HG03378 (cell line): ENCODE measurements around the gene HEMK1.
A peak's percentile ranks its signal among the peaks of the same experiment; 100 is the strongest.

Source experiments
- ATAC-seq: cut with Tn5 transposase; IDR thresholded peaks from one replicate; pipeline ENCODE4 v1.9.1; 2021; ENCODE audit warnings: mild to moderate bottlenecking, moderate library complexity; ENCODE audit not compliant: unreplicated experiment

Gene HEMK1

DNA sequence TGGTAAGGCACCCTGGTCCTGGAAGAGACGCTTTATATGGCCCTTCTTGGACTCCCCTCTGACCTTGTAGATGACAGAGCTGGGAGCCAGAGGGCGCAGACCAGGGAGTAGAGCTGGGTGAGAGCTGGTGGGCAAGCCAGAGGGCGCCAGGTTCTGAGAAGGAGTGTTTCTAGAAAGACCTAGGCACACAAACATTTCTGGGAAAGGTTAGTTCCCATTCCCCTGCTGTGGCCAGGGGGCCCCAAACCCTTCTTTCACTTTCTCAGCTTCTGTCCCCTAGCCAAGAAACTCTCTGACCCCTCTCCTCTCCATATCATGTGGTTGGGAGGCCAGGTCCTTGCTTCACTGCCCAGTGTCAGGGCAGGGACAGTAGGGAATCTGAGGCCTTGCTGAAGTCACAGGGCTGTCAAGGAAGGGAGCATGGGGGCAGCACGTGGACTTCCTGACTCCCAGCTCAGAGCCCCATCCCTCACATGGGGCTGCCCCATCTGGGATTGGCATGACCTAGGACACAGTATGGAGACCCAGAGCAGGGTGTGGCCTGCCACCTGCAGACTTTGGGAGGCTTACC is 3.6 kb downstream of the HEMK1 start:
- ATAC-seq: no peak

GRCh38 chr3:50573566-50574443 is 4.5 kb downstream of the HEMK1 start:
- no peak for ATAC-seq

- ATAC-seq: no peak
Observed at GRCh38 chr3:50574444-50574831, 5.1 kb downstream of the HEMK1 start.

- no peak for ATAC-seq
Observed at GRCh38 chr3:50575372-50575771, 6.0 kb downstream of the HEMK1 start.

- no peak for ATAC-seq
Observed at GRCh38 chr3:50577348-50577747, 8.0 kb downstream of the HEMK1 start.

DNA sequence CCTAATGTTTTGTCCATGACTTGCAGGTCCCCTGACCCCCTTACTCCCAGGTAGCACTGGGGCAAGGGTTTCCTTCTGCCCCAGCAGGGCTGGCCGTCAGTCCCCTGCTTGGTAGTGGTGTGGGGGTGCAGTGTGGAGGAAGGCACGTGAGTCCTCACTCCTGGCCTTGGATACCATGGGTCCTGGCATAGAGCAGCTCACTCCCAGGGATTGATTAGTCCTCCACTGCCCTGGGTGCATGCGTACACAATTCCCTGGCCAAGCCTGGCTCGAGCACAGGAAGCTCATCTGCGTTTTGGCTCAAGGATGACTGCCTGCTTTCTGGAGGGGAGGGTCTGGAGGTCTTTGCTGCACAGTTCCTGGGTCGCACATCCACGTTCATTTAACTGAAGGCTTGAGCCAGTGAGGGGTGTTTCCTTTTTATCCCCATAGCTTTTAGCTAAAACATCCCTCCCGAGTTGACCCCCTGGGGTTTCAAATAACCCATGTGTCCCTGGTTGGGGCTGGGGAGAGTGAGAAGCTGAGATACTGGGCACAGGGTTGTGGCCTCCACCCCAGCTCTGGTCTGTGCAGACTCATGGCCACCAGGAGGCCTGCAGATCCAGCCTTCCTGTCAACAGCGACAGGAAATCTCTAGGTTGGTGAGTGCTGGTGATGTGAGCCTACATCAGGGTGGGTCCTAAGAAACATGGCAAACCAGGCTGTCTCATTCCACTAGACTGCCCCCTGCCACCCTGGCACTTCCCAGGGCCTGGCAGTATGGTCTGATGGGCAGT is 11.5 kb downstream of the HEMK1 start:
- ATAC-seq: no peak

- no peak for ATAC-seq
Observed at GRCh38 chr3:50581459-50581842, 12.1 kb downstream of the HEMK1 start.

GRCh38 chr3:50582083-50582482 is 12.8 kb downstream of the HEMK1 start:
- ATAC-seq: no peak

DNA sequence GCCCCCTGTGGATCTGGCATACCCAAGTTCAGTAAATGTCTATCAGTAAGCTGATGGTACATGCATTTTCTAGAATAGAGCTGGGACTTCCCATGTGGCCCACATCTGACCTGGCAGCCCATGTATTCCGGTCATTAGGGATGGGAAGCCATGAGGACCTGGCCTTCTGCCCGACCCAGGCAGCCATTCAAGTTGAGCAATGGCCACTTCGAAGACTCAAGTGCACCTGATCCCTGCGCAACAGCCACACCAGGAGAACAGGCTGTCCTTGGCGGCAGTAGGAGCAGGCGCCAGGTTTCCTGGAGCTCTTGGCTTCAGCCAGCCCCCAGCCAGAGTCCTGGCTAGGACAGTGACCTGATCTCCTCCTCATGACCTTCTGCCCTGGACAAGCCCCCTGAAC is 14.6 kb downstream of the HEMK1 start:
- ATAC-seq: no peak

DNA sequence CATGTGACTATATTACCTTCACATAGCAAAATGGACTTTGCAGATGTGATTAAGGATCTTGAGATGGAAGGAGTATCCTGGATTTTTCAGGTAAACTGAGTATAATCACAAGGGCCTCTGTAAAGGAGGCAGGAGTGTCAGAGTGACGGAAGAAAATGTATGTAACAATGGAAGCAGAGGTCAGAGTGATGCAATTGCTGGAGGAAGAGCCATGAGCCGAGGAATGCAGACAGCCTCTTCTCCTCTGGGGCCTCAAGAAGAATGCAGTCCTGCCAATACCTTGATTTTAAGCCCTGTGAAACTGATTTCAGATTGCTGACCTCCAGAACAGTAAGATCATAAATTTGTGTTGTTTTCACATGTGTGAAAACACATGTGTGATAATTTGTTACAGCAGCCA is 15.1 kb downstream of the HEMK1 start:
- no peak for ATAC-seq

DNA sequence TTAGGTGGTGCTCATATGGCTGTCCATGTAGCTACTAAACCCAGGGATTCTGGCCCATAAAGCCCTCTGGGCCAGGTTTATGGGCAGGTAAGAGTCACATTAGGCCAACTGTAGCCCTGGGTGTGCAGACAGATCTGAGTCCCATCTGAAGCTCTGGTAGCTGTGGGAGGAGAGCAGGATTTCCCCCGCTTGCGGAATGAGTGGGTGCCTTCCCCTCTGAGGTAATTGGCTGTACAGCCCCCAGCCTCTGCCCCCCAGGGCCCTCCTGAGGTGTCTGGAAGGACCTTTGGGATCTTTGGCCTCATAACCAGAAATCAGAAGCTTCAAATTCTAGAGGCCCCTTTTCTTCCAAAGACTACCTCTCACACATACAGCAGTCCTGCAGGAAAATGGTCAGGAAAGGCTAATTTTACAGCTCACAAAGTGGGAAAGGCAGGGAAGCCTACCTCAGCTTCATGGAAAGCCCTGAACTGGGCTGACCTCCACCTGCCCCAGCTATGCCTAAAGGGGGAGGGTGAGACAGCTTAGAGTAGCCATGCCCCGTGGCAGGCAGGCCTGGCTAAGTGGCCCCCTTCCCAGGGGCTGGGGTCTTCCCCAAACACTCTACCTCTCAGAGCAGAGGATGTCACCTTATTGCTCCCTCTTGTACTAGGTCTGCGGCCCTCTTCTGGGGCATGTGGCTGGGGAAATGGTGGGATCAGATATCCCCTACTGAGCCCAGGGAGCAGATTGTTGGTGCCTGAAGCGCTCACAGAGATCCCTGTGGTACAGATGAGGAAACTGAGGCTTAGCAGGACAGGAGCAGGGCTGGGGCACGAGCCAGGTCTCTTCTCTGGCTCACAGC is 16.8 kb downstream of the HEMK1 start:
- no peak for ATAC-seq

GRCh38 chr3:50586763-50587070 is 17.4 kb downstream of the HEMK1 start:
- no peak for ATAC-seq

- no peak for ATAC-seq
Observed at GRCh38 chr3:50587373-50587772, 18.1 kb downstream of the HEMK1 start.

DNA sequence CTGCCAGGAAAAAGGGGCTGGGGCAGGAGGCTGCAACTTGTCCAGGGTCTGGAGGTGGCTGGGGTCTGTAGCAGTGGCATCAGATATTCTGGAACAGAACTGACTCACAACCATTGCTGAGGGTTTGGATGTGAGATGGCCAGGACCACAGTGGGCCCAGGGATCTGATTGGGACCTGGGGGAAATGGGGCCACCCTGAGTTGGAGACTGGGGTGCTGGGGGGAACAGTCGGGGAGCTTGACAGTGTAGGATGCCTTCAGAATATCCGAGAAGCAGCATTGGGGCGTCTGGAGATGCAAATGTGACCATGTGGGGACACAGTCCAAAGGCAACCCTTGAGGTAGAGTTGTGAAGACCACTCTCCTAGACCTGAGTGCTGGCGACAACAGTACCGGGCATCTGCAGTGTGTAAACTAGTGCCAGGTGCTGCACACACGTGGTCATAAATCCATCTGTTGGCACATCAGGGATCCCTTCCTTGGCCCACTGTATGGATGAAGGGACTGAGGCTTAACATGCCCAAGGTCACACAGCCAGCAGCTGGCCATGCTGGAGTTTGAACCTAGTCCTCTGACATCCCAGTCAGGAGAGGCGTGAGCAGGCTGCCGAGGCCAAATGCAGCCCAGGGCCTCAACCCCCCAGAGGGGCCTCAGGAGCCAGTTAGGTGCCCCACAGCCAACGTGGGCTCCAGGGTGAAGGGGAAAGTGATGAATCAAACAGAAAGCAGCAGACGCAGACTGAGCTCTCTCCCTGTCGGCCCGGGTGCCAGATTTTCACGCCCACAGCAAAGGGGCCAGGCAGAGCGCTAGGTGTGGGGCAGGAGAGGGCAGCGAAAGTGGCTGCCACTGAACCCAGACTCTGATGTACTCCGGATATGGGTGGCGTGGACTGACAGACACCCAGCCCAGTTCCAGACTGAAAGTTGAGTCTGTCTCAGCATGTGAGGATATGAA is 18.8 kb downstream of the HEMK1 start:
- peak; percentile 31 for ATAC-seq

- ATAC-seq: no peak
Observed at GRCh38 chr3:50588759-50589433, 19.6 kb downstream of the HEMK1 start.

DNA sequence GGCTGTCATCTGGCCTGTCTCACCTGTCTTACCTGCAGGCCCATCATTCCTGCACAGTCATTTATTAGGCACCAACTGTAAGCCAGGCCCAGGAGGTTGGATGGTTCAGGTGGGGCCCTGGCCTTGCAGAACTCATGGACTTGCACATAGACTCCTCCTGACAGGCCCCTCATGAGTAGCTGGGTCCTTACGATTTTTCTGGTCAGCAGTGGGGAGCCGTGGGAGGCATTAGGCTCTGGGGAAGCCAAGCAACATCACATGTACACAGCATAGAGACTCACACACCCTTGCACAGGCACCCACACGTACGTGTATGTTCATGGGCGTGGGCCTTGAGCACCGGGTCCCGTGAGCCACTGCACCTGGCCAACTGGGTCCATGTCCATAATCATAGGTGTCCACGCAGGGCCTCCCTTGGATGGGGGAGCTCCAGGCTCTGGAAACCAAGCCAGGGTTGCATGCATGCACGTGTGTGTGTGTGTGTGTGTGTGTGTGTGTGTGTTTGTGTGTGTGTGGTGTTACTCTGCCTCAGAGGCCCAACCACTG is 21.9 kb downstream of the HEMK1 start:
- no peak for ATAC-seq

DNA sequence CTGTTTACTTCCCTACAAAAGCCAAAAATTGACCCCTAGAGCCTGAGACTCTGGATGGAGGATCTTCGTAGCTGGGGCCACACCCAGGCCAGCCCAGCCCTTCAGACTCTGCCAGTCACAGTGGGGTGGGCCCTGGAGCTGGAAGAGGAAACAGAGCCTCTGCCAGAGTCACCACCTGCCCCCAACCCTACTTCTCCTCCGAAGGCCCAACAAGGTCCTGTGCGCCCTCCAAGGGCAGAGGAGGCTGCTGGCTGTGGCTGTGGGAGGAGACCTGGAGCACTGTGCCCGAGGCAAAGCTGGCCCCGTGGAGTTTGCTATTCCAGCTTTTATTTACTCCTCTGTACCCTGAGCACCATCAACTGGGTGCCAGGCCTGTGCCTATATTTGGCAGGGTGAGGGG is 23.2 kb downstream of the HEMK1 start:
- ATAC-seq: no peak

GRCh38 chr3:50594253-50594785 is 25.0 kb downstream of the HEMK1 start:
- ATAC-seq: no peak
